ENCODE measurements around the gene PRKCZ.
A peak's percentile ranks its signal among the peaks of the same experiment; 100 is the strongest.

Gene PRKCZ

GRCh38 chr1:2024887-2025286 is 25.3 kb upstream of the PRKCZ start:
- DNase-seq = no peak
- ATAC-seq = no peak

GRCh38 chr1:2025491-2025981 is 24.7 kb upstream of the PRKCZ start:
- ATAC-seq (no peak), DNase-seq (no peak)

DNA sequence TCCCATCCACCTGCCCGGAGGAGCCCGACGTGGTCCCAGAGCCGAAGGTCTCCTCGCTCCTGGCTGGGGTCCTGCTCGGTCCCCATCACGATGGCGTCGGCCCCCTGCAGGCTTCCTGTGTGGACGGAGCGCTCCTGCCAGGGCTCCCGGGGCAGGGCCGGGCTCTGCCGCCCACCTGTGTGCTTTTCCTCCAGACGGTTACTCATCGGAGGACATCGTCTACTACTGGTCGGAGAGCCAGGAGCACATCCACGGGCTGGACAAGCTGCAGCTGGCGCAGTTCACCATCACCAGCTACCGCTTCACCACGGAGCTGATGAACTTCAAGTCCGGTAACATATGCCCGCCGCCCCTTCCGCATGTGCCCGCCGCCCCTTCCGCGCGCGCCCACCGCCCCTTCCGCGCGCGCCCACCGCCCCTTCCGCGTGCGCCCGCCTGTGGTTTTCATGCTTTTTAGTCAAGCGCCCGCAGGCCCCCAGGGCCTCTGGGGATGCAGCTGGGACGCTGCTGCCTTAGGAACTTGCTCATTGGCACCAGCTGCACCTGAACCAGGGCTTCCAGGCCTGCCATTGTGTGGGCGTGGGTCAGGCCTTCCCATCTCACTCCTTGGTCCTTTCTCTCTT is 22.1 kb upstream of the PRKCZ start:
- no peak for ATAC-seq
- no peak for DNase-seq

- no peak for ATAC-seq
Measured at GRCh38 chr1:2028870-2029560, 21.2 kb upstream of the PRKCZ start.

DNA sequence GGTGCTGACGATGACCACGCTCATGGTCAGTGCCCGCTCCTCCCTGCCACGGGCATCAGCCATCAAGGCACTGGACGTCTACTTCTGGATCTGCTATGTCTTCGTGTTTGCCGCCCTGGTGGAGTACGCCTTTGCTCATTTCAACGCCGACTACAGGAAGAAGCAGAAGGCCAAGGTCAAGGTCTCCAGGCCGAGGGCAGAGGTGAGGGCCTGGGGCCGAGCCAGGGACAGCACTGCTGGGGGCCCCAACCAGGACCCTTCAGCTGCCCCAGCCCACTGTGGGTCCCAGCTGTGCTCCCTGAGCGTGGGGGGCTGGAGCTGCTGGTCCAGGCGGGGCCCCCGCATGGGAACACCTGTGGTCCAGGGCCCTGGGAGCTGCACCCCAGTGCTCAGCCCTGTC is 20.6 kb upstream of the PRKCZ start:
- no peak for ATAC-seq
- DNase-seq = no peak

More at GRCh38 chr1:2028870-2029560, 21.2 kb upstream of the PRKCZ start:
- DNase-seq = no peak

DNA sequence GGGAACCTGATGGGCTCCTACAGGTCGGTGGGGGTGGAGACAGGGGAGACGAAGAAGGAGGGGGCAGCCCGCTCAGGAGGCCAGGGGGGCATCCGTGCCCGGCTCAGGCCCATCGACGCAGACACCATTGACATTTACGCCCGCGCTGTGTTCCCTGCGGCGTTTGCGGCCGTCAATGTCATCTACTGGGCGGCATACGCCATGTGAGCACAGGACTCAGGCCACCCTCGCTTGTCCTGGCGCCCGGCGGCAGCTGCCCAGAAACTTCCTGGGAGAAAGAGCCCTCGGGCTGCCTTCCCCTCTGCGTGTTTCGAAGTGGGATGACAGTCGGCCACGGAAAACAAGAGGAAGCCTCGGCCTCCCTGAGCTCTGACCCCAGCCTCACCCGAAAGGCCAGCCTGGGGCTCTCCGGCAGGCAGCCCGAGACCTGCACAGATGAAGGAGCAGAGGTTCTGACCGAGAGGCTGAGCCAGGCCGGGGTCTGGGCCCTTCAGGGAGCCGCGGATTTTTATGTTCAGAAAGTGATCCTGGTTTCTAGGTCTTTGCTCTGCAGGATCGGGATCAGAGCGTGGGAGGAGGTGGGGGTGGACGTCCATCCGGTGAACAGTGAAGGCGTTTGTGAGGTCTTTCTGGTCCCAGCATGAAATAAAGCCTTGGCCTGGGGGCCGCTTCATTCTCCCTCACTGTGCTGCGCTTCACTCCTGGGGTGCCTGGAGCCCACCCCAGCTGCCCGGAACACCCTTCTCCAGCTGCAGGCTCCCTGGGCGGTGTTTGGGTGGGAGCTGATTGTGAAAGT is 19.9 kb upstream of the PRKCZ start:
- DNase-seq (no peak), ATAC-seq (no peak)

- ATAC-seq = no peak
- DNase-seq = no peak
Measured at GRCh38 chr1:2031546-2032540, 18.4 kb upstream of the PRKCZ start.

DNA sequence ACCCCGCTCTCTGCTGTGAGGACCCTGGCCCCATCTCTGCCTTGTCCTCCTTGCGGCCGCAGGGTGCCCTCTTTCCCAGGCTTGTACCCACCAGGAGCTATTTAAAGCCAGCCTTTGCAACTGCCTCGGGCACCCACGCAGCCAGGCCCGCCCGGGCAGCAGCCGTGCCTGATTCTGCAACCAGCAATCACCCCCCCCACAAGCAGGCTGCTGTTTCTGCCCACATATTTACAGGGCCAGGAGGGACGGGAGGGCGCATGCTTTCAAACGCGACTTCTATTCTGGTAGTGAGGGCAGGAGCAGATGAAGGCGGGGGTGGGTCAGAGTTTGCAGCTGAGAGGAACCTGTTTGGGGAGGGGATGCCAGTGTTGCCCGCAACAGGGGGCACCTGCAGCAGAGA is 17.5 kb upstream of the PRKCZ start:
- DNase-seq (no peak), ATAC-seq (no peak)

DNA sequence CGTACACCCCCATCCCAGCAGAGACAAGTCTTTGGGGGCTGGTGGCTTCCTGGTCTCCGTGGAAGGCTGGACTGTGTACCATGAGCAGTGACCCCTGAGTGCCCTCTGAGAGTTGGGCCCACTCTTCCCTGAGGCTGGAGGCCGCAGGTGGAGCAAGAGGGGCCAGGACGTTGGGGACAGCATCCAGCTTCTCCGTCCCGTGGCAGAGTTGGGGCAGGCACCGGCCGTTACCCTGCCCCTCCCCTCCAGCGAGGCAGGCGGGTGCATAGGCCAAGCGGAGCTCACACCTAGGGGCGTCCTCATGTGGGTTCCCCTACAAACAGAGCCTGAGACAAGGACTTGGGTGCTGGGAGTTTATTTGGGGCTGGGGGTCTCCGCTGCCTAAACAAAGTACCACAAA is 17.0 kb upstream of the PRKCZ start:
- no peak for ATAC-seq
- no peak for DNase-seq

DNA sequence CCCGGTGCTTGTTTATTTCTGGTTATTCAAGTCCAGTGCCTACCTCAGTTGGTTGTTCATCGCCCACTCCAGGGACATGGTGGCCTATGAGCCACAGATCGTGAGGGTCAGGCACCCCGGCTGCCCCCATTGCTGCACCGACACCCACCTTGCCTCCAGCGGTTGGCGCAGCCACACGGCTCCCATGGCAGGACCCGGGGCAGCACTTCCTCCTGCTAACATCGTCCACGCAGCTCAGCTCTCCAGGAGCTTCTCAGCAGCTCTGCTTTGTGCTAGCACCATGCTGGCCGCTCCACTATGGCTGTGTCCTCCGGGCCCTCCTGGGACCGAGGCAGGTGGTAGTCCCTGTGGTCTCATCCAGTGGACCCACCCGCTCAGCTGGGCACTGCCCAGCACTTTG is 13.9 kb upstream of the PRKCZ start:
- ATAC-seq (no peak), DNase-seq (no peak)

GRCh38 chr1:2037314-2037979 is 12.8 kb upstream of the PRKCZ start:
- DNase-seq (no peak), ATAC-seq (no peak)

- ATAC-seq = no peak
- DNase-seq = no peak
Measured at GRCh38 chr1:2038229-2038628, 12.0 kb upstream of the PRKCZ start.

DNA sequence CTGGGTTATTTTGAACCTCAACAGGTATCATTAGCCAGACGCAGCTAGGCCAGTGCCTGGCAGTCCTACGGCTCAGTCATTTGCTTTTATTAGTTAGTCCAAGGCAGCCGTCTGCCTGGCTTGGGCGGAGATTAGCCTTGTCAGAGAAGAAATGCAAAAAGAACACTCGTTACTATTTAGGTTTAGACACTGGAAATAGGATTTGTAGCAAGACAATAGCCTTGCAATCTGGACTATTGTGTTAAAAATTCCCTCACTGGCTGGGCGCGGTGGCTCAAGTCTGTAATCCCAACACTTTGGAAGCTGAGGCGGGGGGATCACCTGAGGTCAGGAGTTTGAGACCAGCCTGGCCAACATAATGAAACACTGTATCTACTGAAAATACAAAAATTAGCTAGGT is 11.0 kb upstream of the PRKCZ start:
- DNase-seq (no peak), ATAC-seq (no peak)

DNA sequence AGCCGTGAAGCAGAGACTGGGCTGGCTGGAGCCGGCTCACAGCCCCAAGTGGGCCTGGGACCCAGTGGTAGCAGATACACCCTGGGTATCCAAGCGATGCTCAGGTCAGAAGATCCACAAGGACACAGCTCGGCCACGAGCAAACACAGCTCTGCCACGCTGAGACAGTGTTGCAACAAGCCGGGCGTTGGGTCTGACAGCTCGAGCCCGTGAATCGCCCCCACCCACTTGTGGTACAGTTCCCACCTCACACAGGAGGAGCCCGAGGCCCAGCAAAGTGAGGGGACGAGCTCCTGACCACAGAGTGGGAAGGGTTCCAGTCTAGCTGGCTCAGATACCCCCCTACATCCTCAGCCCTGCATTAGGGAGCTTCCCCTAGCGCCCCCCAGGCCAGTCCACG is 8.9 kb upstream of the PRKCZ start:
- no peak for ATAC-seq
- DNase-seq = no peak

- DNase-seq (no peak), ATAC-seq (no peak)
Measured at GRCh38 chr1:2041887-2042286, 8.3 kb upstream of the PRKCZ start.

DNA sequence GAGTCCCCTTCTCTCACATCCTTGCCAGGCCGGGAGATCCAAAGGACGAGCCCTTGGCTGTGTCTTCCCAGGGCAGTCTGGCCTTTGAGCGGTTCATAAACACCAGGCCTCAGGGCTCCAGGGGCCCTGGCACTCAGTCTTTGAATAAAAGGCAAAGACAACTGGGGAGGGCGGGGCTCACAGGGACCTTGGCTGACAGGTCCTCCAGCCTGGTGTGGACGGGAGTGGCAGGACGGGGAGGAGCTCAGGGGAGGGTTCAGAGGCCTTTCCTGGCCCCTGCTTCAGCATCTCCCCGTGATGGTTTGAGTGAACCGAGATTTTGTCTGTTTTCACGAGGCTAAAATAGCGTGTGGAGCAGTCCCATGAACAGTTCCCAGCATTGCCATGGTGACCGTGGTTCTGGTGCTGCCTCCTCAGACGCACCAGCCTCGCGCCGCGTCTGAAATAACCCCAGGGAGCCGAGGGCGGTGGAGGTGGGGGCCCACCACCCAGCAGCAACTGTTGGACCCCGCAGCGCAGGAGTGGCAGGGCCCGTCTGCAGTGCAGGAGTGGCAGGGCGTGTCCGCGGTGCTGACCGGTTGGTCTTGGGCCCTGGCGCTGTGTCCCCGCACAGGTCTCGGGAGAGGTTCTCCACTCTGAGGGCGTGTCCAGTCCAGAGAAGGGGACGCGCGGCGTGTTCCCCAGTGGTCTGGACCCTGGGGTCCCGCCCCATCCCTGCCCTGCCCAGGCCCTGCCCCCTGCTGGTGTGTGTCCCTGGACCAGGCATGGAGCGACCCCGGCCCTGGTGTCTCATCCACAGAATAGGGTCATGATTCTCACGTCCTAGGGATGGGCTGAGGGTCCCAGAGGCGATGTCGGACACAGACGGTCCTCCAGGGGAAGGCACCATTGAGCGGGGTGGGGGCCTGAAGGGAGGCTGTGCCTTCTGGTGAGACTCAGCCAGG is 7.1 kb upstream of the PRKCZ start:
- ATAC-seq = no peak
- no peak for DNase-seq

DNA sequence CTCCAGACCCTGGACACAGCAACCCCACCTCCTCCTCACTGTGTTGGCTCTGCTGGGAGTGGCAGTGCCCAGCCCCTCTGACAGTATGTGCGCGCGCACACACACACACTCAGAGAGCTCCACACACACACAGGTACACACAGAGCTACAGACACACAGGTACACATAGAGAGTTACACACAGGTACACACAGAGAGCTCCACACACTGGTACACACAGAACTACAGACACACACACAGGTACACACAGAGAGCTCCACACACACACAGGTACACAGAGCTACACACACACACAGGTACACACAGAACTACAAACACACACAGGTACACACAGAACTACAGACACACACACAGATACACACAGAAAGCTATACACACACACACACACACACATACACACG is 6.3 kb upstream of the PRKCZ start:
- DNase-seq = no peak
- no peak for ATAC-seq

- DNase-seq (peak; percentile 89), ATAC-seq (peak; percentile 66)
Measured at GRCh38 chr1:2044510-2045319, 5.5 kb upstream of the PRKCZ start.

DNA sequence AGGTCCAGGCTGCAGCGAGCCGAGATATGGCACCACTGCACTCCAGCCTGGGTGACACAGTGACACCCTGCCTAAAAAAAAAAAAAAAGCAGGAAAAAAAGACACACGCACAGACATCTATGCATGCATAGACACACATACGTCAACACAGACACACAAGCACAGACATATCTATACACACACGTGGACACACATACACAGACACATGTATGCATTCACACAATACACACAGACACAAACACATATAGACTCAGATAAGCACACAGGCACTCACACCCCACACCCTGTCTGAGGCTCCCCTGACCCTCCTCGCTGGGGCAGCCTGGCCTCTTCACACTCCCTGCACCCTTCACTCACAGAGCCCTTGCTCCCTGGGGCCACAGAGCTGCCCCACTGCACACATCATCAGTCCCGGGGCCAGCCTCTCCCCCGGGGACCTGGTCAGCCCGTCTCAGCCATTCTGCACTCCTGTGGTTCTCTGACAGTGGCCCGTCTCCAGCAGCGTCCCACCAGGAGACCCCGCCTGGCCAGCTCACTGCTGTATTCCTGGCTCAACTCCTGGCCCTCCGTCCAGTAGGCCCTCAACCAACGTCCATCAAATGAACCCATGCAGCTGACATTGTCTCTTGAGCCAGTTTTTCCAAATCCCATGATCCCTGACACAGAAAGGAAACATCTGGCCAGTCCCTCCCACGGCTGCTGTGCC is 4.6 kb upstream of the PRKCZ start:
- ATAC-seq (no peak), DNase-seq (no peak)

Data from stimulated activated naive CD8-positive, alpha-beta T cell treated with anti-CD3 and anti-CD28 coated beads, Interleukin-15, Interleukin-2, amounts not matched to agents 100 U/mL and 50 U/mL, for 24 hours (primary cell).